Astrocyte (in vitro differentiated cells and primary cell): ENCODE results near the gene RBM42.

ENCODE experiments used
- CTCF ChIP-seq: IDR thresholded peaks from 2 replicates; pipeline ENCODE4 v1.5.1; 2011; ENCODE audit warnings: low read depth, mild to moderate bottlenecking, inconsistent platforms, low read length, moderate library complexity; ENCODE audit not compliant: insufficient read depth
- EZH2 ChIP-seq: IDR thresholded peaks from 2 replicates; pipeline ENCODE4 v1.6.1; 2012; ENCODE audit warnings: mild to moderate bottlenecking, low read length, inconsistent platforms; ENCODE audit not compliant: insufficient read depth

GRCh38 chr19:35644987-35645679 is 16.3 kb downstream of the RBM42 start:
- TF ChIP-seq CTCF, result no peak
- TF ChIP-seq EZH2, result no peak
